H1 (cell line): ENCODE data around the gene HOXB3. TPM values are rescaled to one million over a fixed set of nuclear protein-coding genes. Genes with fewer than 3 reads are reported as not detected.
A peak's percentile ranks its signal among the peaks of the same experiment; 100 is the strongest.

Experiments
- CTCF ChIA-PET: fragments of 300-600 bp; sonication (Branson Sonifier 250); formaldehyde crosslinking; loops from one replicate; lab custom pipeline; 2021; ENCODE audit not compliant: partially characterized antibody; lab: Charles Lee
- POLR2A ChIA-PET: fragments of 300-600 bp; sonication (Branson Sonifier 250); formaldehyde crosslinking; loops from one replicate; lab custom pipeline; 2021; ENCODE audit warnings: inconsistent platforms; ENCODE audit not compliant: partially characterized antibody; lab: Charles Lee
- DNase-seq, 2 experiments: peaks; one replicate each; pipeline versions ENCODE4 v3.0.0 to v3.0.0-alpha.2; 2010 to 2022; ENCODE audit warnings: low spot score in 2 of 2, low read depth in 1 of 2, mixed read lengths in 1 of 2
- FAIRE-seq: peaks from 2 replicates; lab custom pipeline; 2011; peaks lifted over from hg19 to GRCh38; lab: Jason Lieb, UNC
- H2AFZ ChIP-seq: 2 replicates; pipeline ENCODE4 v1.8.1; 2012; ENCODE audit warnings: low read length, inconsistent platforms
- H2AK5ac ChIP-seq: 2 replicates; pipeline ENCODE4 v1.6.1; 2013; ENCODE audit warnings: low read depth, low read length
- H2BK120ac ChIP-seq: replicated peaks from 2 replicates; pipeline ENCODE3; 2013; ENCODE audit warnings: low read depth, low read length, inconsistent platforms
- H2BK12ac ChIP-seq: 2 replicates; pipeline ENCODE4 v1.6.1; 2013; ENCODE audit warnings: low read depth, low read length
- H2BK15ac ChIP-seq: 2 replicates; pipeline ENCODE4 v1.6.1; 2013; ENCODE audit warnings: low read length
- H2BK20ac ChIP-seq: 2 replicates; pipeline ENCODE4 v1.6.1; 2013; ENCODE audit warnings: low read length
- H2BK5ac ChIP-seq: 2 replicates; pipeline ENCODE4 v1.6.1; 2013; ENCODE audit warnings: low read depth, low read length
- H3K14ac ChIP-seq: 2 replicates; pipeline ENCODE4 v1.6.1; 2013; ENCODE audit warnings: inconsistent platforms; ENCODE audit not compliant: insufficient read length
- H3K18ac ChIP-seq: 2 replicates; pipeline ENCODE4 v1.6.1; 2013; ENCODE audit warnings: low read length; ENCODE audit errors: extremely low read depth
- H3K23ac ChIP-seq: 2 replicates; pipeline ENCODE4 v1.6.1; 2013; ENCODE audit warnings: inconsistent platforms; ENCODE audit not compliant: insufficient read length
- H3K23me2 ChIP-seq: 2 replicates; pipeline ENCODE4 v1.6.1; 2013; ENCODE audit warnings: low read depth, low read length
- H3K27ac ChIP-seq: 2 replicates; pipeline ENCODE4 v1.6.1; 2011; ENCODE audit warnings: low read depth, low read length, inconsistent platforms
- H3K27me3 ChIP-seq, 4 experiments: replicated peaks in 1 of 4; 1 replicate in 1 of 4; 2 replicates in 3 of 4; pipeline versions ENCODE4 v1.6.1 to v1.8.1; 2011 to 2013; ENCODE audit warnings: low read length in 3 of 4, mild to moderate bottlenecking in 3 of 4, inconsistent platforms in 2 of 4, mixed read lengths in 2 of 4, moderate library complexity in 1 of 4; ENCODE audit not compliant: control insufficient read depth in 3 of 4, insufficient read depth in 3 of 4; ENCODE audit errors: extremely low read depth in 1 of 4
- H3K36me3 ChIP-seq, 4 experiments: 2 replicates each; pipeline versions ENCODE4 v1.6.1 to v1.8.1; 2011 to 2013; ENCODE audit warnings: mild to moderate bottlenecking in 4 of 4, low read length in 3 of 4, moderate library complexity in 2 of 4, control low read depth in 1 of 4, inconsistent platforms in 1 of 4; ENCODE audit not compliant: insufficient read depth in 4 of 4, control insufficient read depth in 2 of 4
- H3K4ac ChIP-seq: replicated peaks from 2 replicates; pipeline ENCODE3; 2013; ENCODE audit warnings: low read length, low read depth, mixed read lengths, inconsistent platforms; ENCODE audit not compliant: insufficient read length
- H3K4me1 ChIP-seq, 4 experiments: replicated peaks in 1 of 4; 1 replicate in 1 of 4; 2 replicates in 3 of 4; pipeline versions ENCODE4 v1.6.1 to v1.8.1; 2011 to 2013; ENCODE audit warnings: low read length in 3 of 4, inconsistent platforms in 2 of 4, mixed read lengths in 1 of 4; ENCODE audit not compliant: insufficient read depth in 4 of 4, control insufficient read depth in 3 of 4
- H3K4me2 ChIP-seq, 2 experiments: 2 replicates each; pipeline versions ENCODE4 v1.6.1 to v1.8.1; 2011 to 2013; ENCODE audit warnings: low read depth in 2 of 2, low read length in 2 of 2, control low read depth in 1 of 2, inconsistent platforms in 1 of 2, mild to moderate bottlenecking in 1 of 2; ENCODE audit not compliant: insufficient read depth in 1 of 2
- H3K4me3 ChIP-seq, 4 experiments: fragments of 200-600, 300-600 bp in 1 of 4; sonication (generic), shearing (Covaris generic), sonication (Bioruptor Twin) in 1 of 4; 2 replicates each; pipeline versions ENCODE4 v1.5.1 to v1.8.1; 2011 to 2016; ENCODE audit warnings: low read length in 4 of 4, low read depth in 3 of 4, control low read depth in 2 of 4, inconsistent platforms in 2 of 4, mild to moderate bottlenecking in 2 of 4, mixed read lengths in 1 of 4, moderate library complexity in 1 of 4; ENCODE audit not compliant: insufficient read depth in 2 of 4; ENCODE audit errors: extremely low read depth in 1 of 4
- H3K56ac ChIP-seq: replicated peaks from 2 replicates; pipeline ENCODE3; 2013; ENCODE audit warnings: low read depth, mild to moderate bottlenecking, mixed read lengths, low read length, inconsistent platforms; ENCODE audit not compliant: insufficient read length
- H3K79me1 ChIP-seq: 2 replicates; pipeline ENCODE4 v1.6.1; 2013; ENCODE audit warnings: low read depth, low read length, control low read depth
- H3K79me2 ChIP-seq, 2 experiments: 2 replicates each; pipeline versions ENCODE4 v1.6.1 to v1.8.1; 2012 to 2013; ENCODE audit warnings: low read length in 2 of 2, mild to moderate bottlenecking in 2 of 2, inconsistent platforms in 1 of 2; ENCODE audit not compliant: insufficient read depth in 2 of 2, control insufficient read depth in 1 of 2
- H3K9ac ChIP-seq, 4 experiments: replicated peaks in 1 of 4; 1 replicate in 1 of 4; 2 replicates in 3 of 4; pipeline versions ENCODE4 v1.6.1 to v1.8.1; 2011 to 2013; ENCODE audit warnings: low read depth in 3 of 4, low read length in 3 of 4, control low read depth in 2 of 4, mild to moderate bottlenecking in 2 of 4, moderate library complexity in 2 of 4, inconsistent platforms in 1 of 4; ENCODE audit errors: extremely low read depth in 1 of 4
- H3K9me3 ChIP-seq, 2 experiments: 2 replicates each; pipeline versions ENCODE4 v1.6.1 to v1.8.1; 2012 to 2013; ENCODE audit warnings: mild to moderate bottlenecking in 2 of 2, moderate library complexity in 2 of 2, control low read depth in 1 of 2, inconsistent platforms in 1 of 2, low read depth in 1 of 2, low read length in 1 of 2, mixed read lengths in 1 of 2; ENCODE audit not compliant: insufficient read depth in 2 of 2
- H4K20me1 ChIP-seq, 2 experiments: replicated peaks in 1 of 2; 2 replicates each; pipeline versions ENCODE3 to v1.8.1; 2011 to 2013; ENCODE audit warnings: inconsistent platforms in 2 of 2, low read length in 2 of 2, mild to moderate bottlenecking in 1 of 2; ENCODE audit not compliant: insufficient read depth in 2 of 2, control insufficient read depth in 1 of 2
- H4K5ac ChIP-seq: 2 replicates; pipeline ENCODE4 v1.6.1; 2013; ENCODE audit warnings: low read length, low read depth, mixed read lengths, inconsistent platforms; ENCODE audit not compliant: insufficient read length
- H4K8ac ChIP-seq: 2 replicates; pipeline ENCODE4 v1.8.0; 2013; ENCODE audit warnings: mild to moderate bottlenecking, moderate library complexity, low read length, inconsistent platforms; ENCODE audit not compliant: insufficient read depth; ENCODE audit errors: extremely low read depth
- H4K91ac ChIP-seq: replicated peaks from 2 replicates; pipeline ENCODE3; 2013; ENCODE audit warnings: low read length, mixed read lengths, inconsistent platforms; ENCODE audit not compliant: insufficient read length
- CBX5 ChIP-seq: fragments of 300-800, 300-1000 bp; sonication (generic); IDR thresholded peaks from 2 replicates; pipeline ENCODE4 v1.7.1; 2016; ENCODE audit warnings: antibody characterized with exemption, low read length, low read depth
- EZH2 ChIP-seq: fragments of 200-600 bp; sonication (generic); IDR thresholded peaks from 2 replicates; pipeline ENCODE4 v1.7.1; 2012; ENCODE audit warnings: low read depth, mild to moderate bottlenecking, moderate library complexity, low read length, inconsistent platforms; ENCODE audit not compliant: severe bottlenecking
- SUZ12 ChIP-seq: fragments of 200-600 bp; sonication (generic); IDR thresholded peaks from 2 replicates; pipeline ENCODE4 v1.6.1; 2012; ENCODE audit warnings: mild to moderate bottlenecking, inconsistent platforms, low read length, moderate library complexity, mixed read lengths
- WGBS, 2 experiments: shearing (Covaris generic) in 1 of 2; methylation state at CpG; one replicate each; pipeline versions ENCODE4 v1.1.6 to v1.1.7; 2013 to 2015; ENCODE audit warnings: low lambda C conversion rate in 2 of 2, mixed read lengths in 2 of 2, inconsistent platforms in 1 of 2, low coverage in 1 of 2, missing lambda C conversion rate in 1 of 2; ENCODE audit not compliant: insufficient replicate concordance in 2 of 2, insufficient coverage in 1 of 2, insufficient read length in 1 of 2; ENCODE audit errors: extremely low coverage in 1 of 2, missing lambda C conversion rate in 1 of 2; 5-methylcytosine and 5-hydroxymethylcytosine counted together
- polyA plus RNA-seq, 7 experiments: library from polyadenylated mRNA; depleted of rRNA in 3 of 7; stranded (reverse) in 5 of 7; unstranded in 2 of 7; fragments of >200 nt in 5 of 7; fragments of 200-250 nt in 2 of 7; gene quantifications; 1 replicate in 5 of 7; 2 replicates in 1 of 7; 4 replicates in 1 of 7; pipeline versions ENCODE4 v1.2.1 to v1.2.3, GENCODE V29; 2011 to 2013; ENCODE audit warnings: missing spikeins in 2 of 7, mixed read lengths in 2 of 7
- total RNA-seq: library from RNA; stranded (reverse); fragmentation: NEBNext Ultra II Directional; extraction: Animal tissue kit (Norgen Biotek cat#: 25700); gene quantifications from 2 replicates; pipeline ENCODE4 v1.2.1, GENCODE V29; 2021

The HOXB3 gene
- total and polyA plus RNA-seq, 2 of the 8 experiments (the other 6 are each of a cell fraction or from before 2014, with no cell fraction given): not detected

- Histone ChIP-seq H3K4me1 (peaks cover 7 to 25% (median 10%) of the 10 kb centered on the region in 4 experiments), H2BK5ac (peak overlapping the region; percentile 35; the same call in 1 of the 2 replicates), H3K23me2 (no peaks in the 10 kb centered on the region; the same call in 1 of the 2 replicates), H2BK12ac (peak overlapping the region; percentile 94; the same call in 1 of the 2 replicates), H3K9me3 (no peaks in the 10 kb centered on the region), H2AK5ac (0 out of 2 replicates have a peak overlapping the region, but pooled peaks have one; percentile 61), H3K79me2 (no peaks in the 10 kb centered on the region), H3K27ac (no peak overlapping the region), H2BK15ac (peak overlapping the region; percentile 46; the same call in 1 of the 2 replicates), H3K18ac (no peak overlapping the region), H3K36me3 (peaks cover 0 to 3% (median 0%) of the 10 kb centered on the region in 4 experiments; a peak in 1 of 8 replicates), H4K5ac (no peak overlapping the region), H3K4me3 (peak overlapping the region in 1 of 4 experiments; percentile 20; a peak in 1 of 8 replicates), H3K14ac (no peak overlapping the region), H4K91ac (no peak overlapping the region), H3K56ac (no peak overlapping the region), H4K8ac (no peak overlapping the region), H3K4ac (no peak overlapping the region), H3K9ac (no peak overlapping the region), H2AFZ (no peak overlapping the region), H3K23ac (no peak overlapping the region), H2BK20ac (no peak overlapping the region), H3K79me1 (no peaks in the 10 kb centered on the region), H3K27me3 (peaks cover 94 to 100% (median 98%) of the 10 kb centered on the region in 4 experiments), H2BK120ac (no peak overlapping the region), H4K20me1 (peaks cover 19 to 23% of the 10 kb centered on the region in 2 experiments), H3K4me2 (peak overlapping the region in 1 of 2 experiments; percentile 38; a peak in 3 of 4 replicates)
- FAIRE-seq: no peak
- CTCF ChIA-PET: interaction anchor here (0.7 to 6.6 kb wide), 15 partner anchors 9 to 533 kb away, joined by 3 to 53 read pairs (median 3); partner anchors contain the start of genes HOXB3 and HOXB5
- TF ChIP-seq EZH2 (peak; percentile 95), SUZ12 (peak; percentile 97), CBX5 (no peak)
- POLR2A ChIA-PET: no interaction called here
- 11% methylated on average over 47 of the region's 47 CpGs; no CpG with 5 or more reads in 1 of the 2 experiments for WGBS, 2 experiments
- DNase-seq: no peak
These were observed 38.2 kb downstream of the HOXB3 start for GRCh38 chr17:48551596-48552465.
